Panc1 (cell line): ENCODE results near the gene RNASEH2B. TPM values are rescaled to one million over a fixed set of nuclear protein-coding genes. Genes with fewer than 3 reads are reported as not detected.

Experiments
- ATAC-seq: fragments of 200-7000 bp; cut with Tn5 transposase; 2 replicates; pipeline ENCODE4 v1.9.1; 2020; ENCODE audit warnings: mild to moderate bottlenecking, moderate library complexity
- BruUV-seq: library from RNA; stranded (reverse); fragments of 400-500 nt; replicated peaks from 2 replicates; lab custom pipeline; 2021; lab: Mats Ljungman, UMichigan
- CTCF ChIA-PET: fragments of 300-600 bp; sonication (Branson Sonifier 250); formaldehyde crosslinking; loops from one replicate; lab custom pipeline; 2022; ENCODE audit warnings: antibody characterized with exemption; lab: Charles Lee
- POLR2A ChIA-PET: fragments of 300-600 bp; sonication (Branson Sonifier 250); formaldehyde crosslinking; loops from one replicate; lab custom pipeline; 2022; ENCODE audit warnings: antibody characterized with exemption; lab: Charles Lee
- DNase-seq: peaks from one replicate; pipeline ENCODE4 v3.0.0-alpha.2; 2010; ENCODE audit warnings: low read depth, low spot score
- H3K27ac ChIP-seq: 2 replicates; pipeline ENCODE4 v1.5.1; 2011; ENCODE audit warnings: mild to moderate bottlenecking, low read length, inconsistent platforms
- H3K27me3 ChIP-seq: fragments of 200-500 bp; sonication (Bioruptor generic); 2 replicates; pipeline ENCODE4 v1.6.0; 2014; ENCODE audit warnings: low read length, inconsistent platforms; ENCODE audit not compliant: control insufficient read depth, insufficient read depth
- H3K36me3 ChIP-seq: fragments of 200-500 bp; sonication (Bioruptor generic); 2 replicates; pipeline ENCODE4 v1.5.1; 2014; ENCODE audit warnings: inconsistent platforms, mild to moderate bottlenecking, low read length, moderate library complexity; ENCODE audit not compliant: control insufficient read depth, insufficient read depth
- H3K4me1 ChIP-seq: 2 replicates; pipeline ENCODE4 v1.5.1; 2011; ENCODE audit warnings: inconsistent platforms, mild to moderate bottlenecking, low read length, moderate library complexity; ENCODE audit not compliant: control insufficient read depth, insufficient read depth
- H3K4me3 ChIP-seq, 2 experiments: 2 replicates each; pipeline ENCODE4 v1.5.1; 2011 to 2012; ENCODE audit warnings: low read depth in 2 of 2, low read length in 2 of 2, mild to moderate bottlenecking in 2 of 2, inconsistent platforms in 1 of 2, moderate library complexity in 1 of 2
- H3K9me3 ChIP-seq: fragments of 200-500 bp; sonication (Bioruptor generic); 2 replicates; pipeline ENCODE4 v1.5.1; 2014; ENCODE audit warnings: low read depth, mild to moderate bottlenecking, inconsistent platforms, low read length, moderate library complexity; ENCODE audit not compliant: control insufficient read depth, insufficient read depth
- CTCF ChIP-seq: fragments of 450-650 bp; IDR thresholded peaks from 2 replicates; pipeline ENCODE4 v1.5.1; 2017; ENCODE audit warnings: mild to moderate bottlenecking
- POLR2AphosphoS5 ChIP-seq: IDR thresholded peaks from 2 replicates; pipeline ENCODE4 v1.6.1; 2012; ENCODE audit warnings: mild to moderate bottlenecking, low read depth, low read length, moderate library complexity
- REST ChIP-seq, 2 experiments: IDR thresholded peaks; 2 replicates each; pipeline ENCODE4 v1.6.1; 2011 to 2012; ENCODE audit warnings: low read depth in 2 of 2, control low read depth in 1 of 2, low read length in 1 of 2, mild to moderate bottlenecking in 1 of 2, moderate library complexity in 1 of 2; ENCODE audit not compliant: insufficient read depth in 1 of 2
- SIN3A ChIP-seq: IDR thresholded peaks from 2 replicates; pipeline ENCODE4 v1.6.1; 2012; ENCODE audit warnings: low read depth, mild to moderate bottlenecking, low read length, moderate library complexity, borderline replicate concordance; ENCODE audit not compliant: insufficient read depth
- TCF7L2 ChIP-seq: IDR thresholded peaks from 2 replicates; pipeline ENCODE4 v1.6.1; 2011; ENCODE audit warnings: mild to moderate bottlenecking, low read depth, low read length, inconsistent platforms
- in situ Hi-C: cut with HindIII; loops from 2 replicates; pipeline ENCODE4 v1.10.0; 2016; ENCODE audit warnings: low sequenced_read_pairs, low pct_unique_long_range_greater_than_20kb
- intact Hi-C: fragments of 100-400 bp; cut with micrococcal nuclease; formaldehyde crosslinking; loops from one replicate; pipeline ENCODE4 v1.10.0; 2022; ENCODE audit not compliant: unreplicated experiment
- total RNA-seq: library from RNA; stranded (reverse); gene quantifications from one replicate; pipeline ENCODE4 v1.2.1, GENCODE V29; 2021; ENCODE audit not compliant: unreplicated experiment

RNASEH2B gene
- total RNA-seq, 1 experiment from 2014 or later: 37.8 TPM

- in situ Hi-C loops: no loop called here
- Histone ChIP-seq H3K27me3 (no peaks in the 10 kb centered on the region), H3K4me3 (no peak overlapping the region), H3K36me3 (no peaks in the 10 kb centered on the region), H3K27ac (no peak overlapping the region), H3K4me1 (peaks cover 15% of the 10 kb centered on the region), H3K9me3 (peaks cover 21% of the 10 kb centered on the region; the same call in 1 of the 2 replicates)
- POLR2A ChIA-PET: no interaction called here
- TF ChIP-seq REST (IDR thresholded peaks at IDR 0.05; ENCODE audit: insufficient read depth in 1 of 2, low read depth in 2 of 2, low read length in 1 of 2) (no peak), TCF7L2 (no peak), CTCF (no peak), POLR2AphosphoS5 (no peak), SIN3A (no peak)
- no peak for DNase-seq
- BruUV-seq: no TSS peak
- intact Hi-C loops: loop anchor here (10.0 kb wide), 1 partner anchor 156 kb away; no protein-coding TSS in a partner anchor
- ATAC-seq: no peak
- CTCF ChIA-PET: no interaction called here
Observed at GRCh38 chr13:50918567-50918966, 9.0 kb downstream of the RNASEH2B start.

GRCh38 chr13:50919277-50919676 lies 9.7 kb downstream of the RNASEH2B start:
- ChIA-PET CTCF (no interaction called here), POLR2A (no interaction called here)
- intact Hi-C loops: loop anchor here (10.0 kb wide), 1 partner anchor 156 kb away; no protein-coding TSS in a partner anchor

More at GRCh38 chr13:50919277-50919676, 9.7 kb downstream of the RNASEH2B start:
- no TSS peak for BruUV-seq
- ATAC-seq (no peak), DNase-seq (no peak)
- H3K9me3 ChIP-seq: peaks cover 27% of the 10 kb centered on the region; the same call in 1 of the 2 replicates
- peaks cover 12% of the 10 kb centered on the region for H3K4me1 ChIP-seq
- H3K4me3 ChIP-seq: no peak overlapping the region
- H3K36me3 ChIP-seq: no peaks in the 10 kb centered on the region
- TF ChIP-seq REST (IDR thresholded peaks at IDR 0.05; ENCODE audit: insufficient read depth in 1 of 2, low read depth in 2 of 2, low read length in 1 of 2) (no peak), POLR2AphosphoS5 (no peak), SIN3A (no peak), TCF7L2 (no peak), CTCF (no peak)
- no peaks in the 10 kb centered on the region for H3K27me3 ChIP-seq
- no peak overlapping the region for H3K27ac ChIP-seq
- in situ Hi-C loops: no loop called here
